OCI-LY1 (cell line): ENCODE measurements around the gene PXDC1.

Experiments
- H2AFZ ChIP-seq: fragments of 200-600 bp; sonication (generic), shearing (Covaris generic); 2 replicates; pipeline ENCODE4 v1.6.0; 2014; ENCODE audit warnings: antibody characterized with exemption, mild to moderate bottlenecking, low read length
- H3F3A ChIP-seq: fragments of 200-600 bp; sonication (generic), shearing (Covaris generic); 2 replicates; pipeline ENCODE4 v1.6.0; 2014; ENCODE audit warnings: mild to moderate bottlenecking, antibody characterized with exemption, low read length, moderate library complexity; ENCODE audit not compliant: insufficient read depth
- H3K27ac ChIP-seq: fragments of 200-600 bp; sonication (generic); 2 replicates; pipeline ENCODE4 v1.5.1; 2014; ENCODE audit warnings: low read length, mixed run types, mild to moderate bottlenecking, low read depth; ENCODE audit not compliant: poor library complexity, severe bottlenecking
- H3K27me3 ChIP-seq: fragments of 200-600 bp; sonication (generic); 2 replicates; pipeline ENCODE4 v1.6.0; 2014; ENCODE audit warnings: antibody characterized with exemption, mild to moderate bottlenecking, low read length, moderate library complexity; ENCODE audit not compliant: insufficient read depth
- H3K36me3 ChIP-seq: fragments of 200-600 bp; sonication (generic); 2 replicates; pipeline ENCODE4 v1.6.1; 2014; ENCODE audit warnings: mild to moderate bottlenecking, antibody characterized with exemption, low read length, moderate library complexity, mixed read lengths; ENCODE audit not compliant: insufficient read depth
- H3K4me1 ChIP-seq: fragments of 200-600 bp; sonication (generic); 2 replicates; pipeline ENCODE4 v1.5.1; 2014; ENCODE audit warnings: mild to moderate bottlenecking, low read length, moderate library complexity; ENCODE audit not compliant: insufficient read depth, severe bottlenecking
- H3K4me2 ChIP-seq: fragments of 200-600 bp; sonication (generic), shearing (Covaris generic); 2 replicates; pipeline ENCODE4 v1.6.1; 2014; ENCODE audit warnings: low read length
- H3K4me3 ChIP-seq: fragments of 200-600 bp; sonication (generic); 2 replicates; pipeline ENCODE4 v1.5.1; 2014; ENCODE audit warnings: low read length, low read depth, mild to moderate bottlenecking, mixed read lengths; ENCODE audit not compliant: poor library complexity, severe bottlenecking
- H3K79me2 ChIP-seq: fragments of 200-600 bp; shearing (Covaris generic); 2 replicates; pipeline ENCODE4 v1.6.1; 2016; ENCODE audit warnings: mixed run types, low read length, mixed read lengths; ENCODE audit not compliant: insufficient read depth
- H3K9ac ChIP-seq: fragments of 200-600 bp; sonication (generic), shearing (Covaris generic); 2 replicates; pipeline ENCODE4 v1.6.1; 2014; ENCODE audit warnings: mild to moderate bottlenecking, low read length, mixed read lengths
- H3K9me2 ChIP-seq: fragments of 200-600 bp; sonication (generic), shearing (Covaris generic); 2 replicates; pipeline ENCODE4 v1.6.1; 2014; ENCODE audit warnings: low read depth, mild to moderate bottlenecking, low read length, mixed read lengths
- H3K9me3 ChIP-seq: fragments of 200-600 bp; shearing (Covaris generic); 2 replicates; pipeline ENCODE4 v1.6.1; 2014; ENCODE audit warnings: low read length, mixed read lengths
- H4K20me1 ChIP-seq: fragments of 200-600 bp; sonication (generic), shearing (Covaris generic); 2 replicates; pipeline ENCODE4 v1.6.0; 2016; ENCODE audit warnings: mild to moderate bottlenecking, low read length; ENCODE audit not compliant: insufficient read depth
- EZH2 ChIP-seq: fragments of 200-600 bp; sonication (generic), shearing (Covaris generic); IDR thresholded peaks from 2 replicates; pipeline ENCODE4 v1.8.0; 2017; ENCODE audit warnings: borderline replicate concordance, mixed run types, mild to moderate bottlenecking, antibody characterized with exemption, low read length, moderate library complexity, mixed read lengths
- TF ChIP-seq, protein P1 (sequence below): fragments of 200-600 bp; sonication (generic), shearing (Covaris generic); IDR thresholded peaks from 2 replicates; pipeline ENCODE4 v1.5.1; 2017; ENCODE audit warnings: mild to moderate bottlenecking, antibody characterized with exemption, low read length, moderate library complexity, mixed read lengths

Gene PXDC1

DNA sequence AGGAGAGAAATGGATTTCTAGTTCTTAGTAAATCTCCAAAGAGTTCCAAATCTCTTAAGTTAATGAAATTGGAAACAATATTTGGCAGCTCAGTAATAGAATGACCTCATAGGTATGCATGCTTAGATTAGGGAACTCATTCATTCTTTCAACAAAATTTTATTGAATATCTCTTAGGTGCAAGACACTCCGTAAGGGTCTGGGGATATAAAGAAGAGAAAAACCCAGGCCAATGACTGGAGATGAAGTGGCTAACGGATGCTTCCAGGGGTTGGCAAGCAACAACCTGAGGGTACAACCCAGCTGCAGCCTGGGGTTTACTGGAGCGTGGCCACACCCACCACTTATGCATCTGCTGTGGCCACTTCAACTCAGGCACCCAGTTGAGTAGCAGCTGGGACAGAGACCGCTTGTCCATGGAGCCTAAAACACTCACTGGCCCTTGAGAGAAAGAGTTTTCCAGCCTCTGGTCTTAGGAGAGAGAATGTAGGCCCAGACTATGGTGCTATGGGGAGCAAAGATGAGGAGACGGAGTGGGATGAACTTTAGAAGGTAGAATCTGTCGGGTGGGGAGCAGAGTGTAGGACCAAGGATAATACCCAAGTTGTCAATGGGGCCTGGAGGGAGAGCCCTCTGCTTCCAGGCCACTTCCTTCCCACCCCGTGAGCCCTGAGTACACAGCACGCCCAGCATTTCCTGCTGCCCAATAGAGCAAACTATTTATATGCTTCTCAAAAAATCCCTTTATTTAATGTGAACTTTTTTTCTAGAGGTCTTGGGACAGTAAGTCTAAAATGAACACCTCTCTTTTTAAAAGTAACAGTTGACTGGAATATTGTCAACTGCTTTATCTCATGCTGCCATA, 46.8 kb upstream of the PXDC1 start:
- Histone ChIP-seq H3K79me2 (no peaks in the 10 kb centered on the region), H3K4me2 (no peak overlapping the region), H3K36me3 (no peaks in the 10 kb centered on the region), H3K9me3 (no peaks in the 10 kb centered on the region), H3K9me2 (no peaks in the 10 kb centered on the region), H4K20me1 (no peaks in the 10 kb centered on the region), H3K9ac (no peak overlapping the region), H3K27me3 (peaks cover 4% of the 10 kb centered on the region; the same call in 1 of the 2 replicates), H3F3A (no peaks in the 10 kb centered on the region), H3K4me3 (no peak overlapping the region), H2AFZ (no peak overlapping the region), H3K4me1 (no peaks in the 10 kb centered on the region), H3K27ac (no peak overlapping the region)
- TF ChIP-seq EZH2: no peak
- TF ChIP-seq, protein P1, sequence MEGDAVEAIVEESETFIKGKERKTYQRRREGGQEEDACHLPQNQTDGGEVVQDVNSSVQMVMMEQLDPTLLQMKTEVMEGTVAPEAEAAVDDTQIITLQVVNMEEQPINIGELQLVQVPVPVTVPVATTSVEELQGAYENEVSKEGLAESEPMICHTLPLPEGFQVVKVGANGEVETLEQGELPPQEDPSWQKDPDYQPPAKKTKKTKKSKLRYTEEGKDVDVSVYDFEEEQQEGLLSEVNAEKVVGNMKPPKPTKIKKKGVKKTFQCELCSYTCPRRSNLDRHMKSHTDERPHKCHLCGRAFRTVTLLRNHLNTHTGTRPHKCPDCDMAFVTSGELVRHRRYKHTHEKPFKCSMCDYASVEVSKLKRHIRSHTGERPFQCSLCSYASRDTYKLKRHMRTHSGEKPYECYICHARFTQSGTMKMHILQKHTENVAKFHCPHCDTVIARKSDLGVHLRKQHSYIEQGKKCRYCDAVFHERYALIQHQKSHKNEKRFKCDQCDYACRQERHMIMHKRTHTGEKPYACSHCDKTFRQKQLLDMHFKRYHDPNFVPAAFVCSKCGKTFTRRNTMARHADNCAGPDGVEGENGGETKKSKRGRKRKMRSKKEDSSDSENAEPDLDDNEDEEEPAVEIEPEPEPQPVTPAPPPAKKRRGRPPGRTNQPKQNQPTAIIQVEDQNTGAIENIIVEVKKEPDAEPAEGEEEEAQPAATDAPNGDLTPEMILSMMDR: no peak

DNA sequence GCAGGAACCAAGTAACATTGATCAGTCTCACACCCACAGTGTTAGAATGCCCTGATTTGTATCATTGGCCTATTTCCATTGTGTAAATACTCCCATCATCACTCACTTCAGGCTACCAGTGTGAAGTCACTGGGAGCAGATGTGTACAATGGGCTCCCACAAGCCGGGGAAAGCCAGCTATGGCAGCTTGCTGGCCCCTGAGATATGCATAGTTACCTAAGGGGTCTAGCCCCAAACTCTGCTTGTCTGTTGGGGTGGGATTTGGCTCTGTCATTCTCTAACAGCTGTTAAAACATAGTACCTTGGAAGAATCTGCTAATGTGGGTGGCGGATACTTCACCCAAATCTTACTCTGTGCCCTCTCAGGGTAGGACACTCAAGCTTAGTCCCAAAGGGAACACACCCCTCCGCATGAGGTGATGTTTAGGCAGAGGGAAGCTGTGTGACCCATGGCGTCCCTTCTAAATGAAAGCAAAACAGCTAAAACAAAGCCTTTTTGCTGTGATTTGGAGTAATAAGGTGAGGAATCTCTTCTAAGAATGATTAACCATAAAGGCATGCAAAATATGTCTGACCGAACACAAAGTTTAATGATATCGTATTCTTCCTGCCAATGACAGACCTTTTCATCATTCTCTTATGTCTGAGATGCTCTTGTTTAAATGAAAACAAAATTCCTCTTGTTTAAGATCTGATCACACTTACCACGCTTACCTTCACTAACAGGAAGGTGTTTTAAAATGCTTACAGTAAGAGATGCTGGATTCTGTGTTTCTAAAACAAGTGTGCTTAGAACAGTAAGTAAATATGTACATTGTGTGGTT, 45.9 kb upstream of the PXDC1 start:
- Histone ChIP-seq H3K9me3 (no peaks in the 10 kb centered on the region), H3K9me2 (no peaks in the 10 kb centered on the region), H3K27me3 (peaks cover 5% of the 10 kb centered on the region; the same call in 1 of the 2 replicates), H4K20me1 (no peaks in the 10 kb centered on the region), H3K27ac (no peak overlapping the region), H3K4me1 (no peaks in the 10 kb centered on the region), H3K9ac (no peak overlapping the region), H3K36me3 (no peaks in the 10 kb centered on the region), H3K4me2 (no peak overlapping the region), H3K4me3 (no peak overlapping the region), H2AFZ (no peak overlapping the region), H3K79me2 (no peaks in the 10 kb centered on the region), H3F3A (no peaks in the 10 kb centered on the region)
- no peak for TF ChIP-seq EZH2
- TF ChIP-seq, protein P1: no peak

DNA sequence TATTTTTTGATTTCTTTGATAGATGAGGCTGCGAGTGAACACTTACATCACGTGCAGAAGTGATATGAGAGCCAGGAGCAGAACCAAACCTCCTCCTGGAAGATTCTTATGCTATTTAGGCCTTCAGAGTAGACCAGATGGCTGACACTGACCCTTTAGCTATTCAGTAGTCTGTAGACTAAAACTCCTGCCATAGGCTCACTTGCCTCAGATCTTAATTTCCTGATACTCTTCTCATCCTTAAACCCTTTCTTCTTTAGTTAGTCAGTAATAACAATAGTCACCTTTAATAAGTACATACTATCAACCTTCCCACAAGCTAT, 45.2 kb upstream of the PXDC1 start:
- H3K4me1 ChIP-seq: no peaks in the 10 kb centered on the region
- H3K4me3 ChIP-seq: no peak overlapping the region
- no peak overlapping the region for H3K27ac ChIP-seq

More for the DNA sequence above, 45.2 kb upstream of the PXDC1 start:
- Histone ChIP-seq H3K9ac (no peak overlapping the region), H3K9me2 (no peaks in the 10 kb centered on the region), H3F3A (no peaks in the 10 kb centered on the region), H4K20me1 (no peaks in the 10 kb centered on the region), H2AFZ (no peak overlapping the region), H3K9me3 (no peaks in the 10 kb centered on the region), H3K36me3 (no peaks in the 10 kb centered on the region), H3K4me2 (no peak overlapping the region), H3K79me2 (no peaks in the 10 kb centered on the region), H3K27me3 (peaks cover 13% of the 10 kb centered on the region; the same call in 1 of the 2 replicates)
- TF ChIP-seq EZH2: no peak
- TF ChIP-seq, protein P1: no peak
